ENCODE data around the gene KCNMA1. TPM values are rescaled to one million over a fixed set of nuclear protein-coding genes. Genes with fewer than 3 reads are reported as not detected.

Gene KCNMA1
- total RNA-seq, 1 donor from 2014 or later: 20.6 TPM

- no peak for DNase-seq (ENCODE audit: low spot score)
Measured at GRCh38 chr10:77195101-77195500, 442.5 kb downstream of the KCNMA1 start.

- no peak for DNase-seq (ENCODE audit: low spot score)
Measured at GRCh38 chr10:77193001-77193400, 444.6 kb downstream of the KCNMA1 start.

DNA sequence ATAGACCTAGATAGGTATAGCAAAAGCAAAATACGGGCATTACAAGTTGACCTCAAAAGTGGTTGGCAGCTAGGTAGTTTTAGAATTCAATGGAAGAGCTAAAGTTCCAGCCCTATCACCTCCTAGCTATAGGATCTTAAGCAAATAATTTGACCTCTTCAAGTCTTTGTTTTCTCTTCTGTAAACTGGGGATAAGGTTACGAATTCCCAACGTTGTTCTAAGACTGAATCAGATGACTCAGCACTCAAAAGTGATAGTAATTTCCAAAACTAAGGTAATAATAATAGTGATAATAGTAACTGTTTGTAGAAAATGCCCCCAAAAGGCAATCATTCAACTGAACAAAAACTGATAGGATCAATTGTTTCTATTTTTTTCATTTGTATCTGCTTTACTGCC, 445.2 kb downstream of the KCNMA1 start:
- DNase-seq (ENCODE audit: low spot score): no peak

DNA sequence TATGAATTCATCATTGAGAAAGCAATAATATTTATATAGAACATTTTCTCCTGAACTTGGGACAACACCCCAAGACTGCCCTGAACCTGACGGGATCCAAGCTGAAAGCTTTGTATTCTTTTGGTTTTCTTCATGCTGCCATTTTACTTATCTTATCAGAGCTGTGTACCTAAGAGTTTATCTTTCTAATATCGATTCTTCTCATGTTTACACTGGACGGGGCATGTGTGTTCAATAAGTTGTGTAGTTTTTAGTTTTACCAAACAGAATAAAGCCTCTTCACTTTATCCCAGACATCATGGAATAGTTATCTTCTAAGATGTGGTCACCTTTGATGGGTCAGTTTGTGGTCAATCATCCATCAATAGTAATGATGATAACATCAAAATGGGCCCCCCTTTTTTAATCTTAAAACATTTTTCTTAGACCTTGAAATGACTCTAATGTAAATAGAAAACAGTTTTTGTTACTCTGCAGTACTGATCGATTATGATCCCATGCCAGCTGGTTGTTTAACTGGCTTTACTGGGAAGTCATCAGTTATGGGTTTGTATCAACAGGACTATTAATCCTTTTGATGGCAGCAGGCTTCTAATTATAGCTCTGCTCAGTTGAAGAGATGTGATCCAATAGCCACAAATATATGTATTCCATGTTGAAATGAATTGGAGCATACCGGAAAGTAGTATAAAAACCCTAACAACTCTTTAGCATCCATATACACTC, 446.1 kb downstream of the KCNMA1 start:
- DNase-seq (ENCODE audit: low spot score): no peak

- no peak for DNase-seq (ENCODE audit: low spot score)
Measured at GRCh38 chr10:77190291-77190690, 447.3 kb downstream of the KCNMA1 start.

GRCh38 chr10:77189520-77189919, 448.1 kb downstream of the KCNMA1 start:
- DNase-seq (ENCODE audit: low spot score): no peak

DNA sequence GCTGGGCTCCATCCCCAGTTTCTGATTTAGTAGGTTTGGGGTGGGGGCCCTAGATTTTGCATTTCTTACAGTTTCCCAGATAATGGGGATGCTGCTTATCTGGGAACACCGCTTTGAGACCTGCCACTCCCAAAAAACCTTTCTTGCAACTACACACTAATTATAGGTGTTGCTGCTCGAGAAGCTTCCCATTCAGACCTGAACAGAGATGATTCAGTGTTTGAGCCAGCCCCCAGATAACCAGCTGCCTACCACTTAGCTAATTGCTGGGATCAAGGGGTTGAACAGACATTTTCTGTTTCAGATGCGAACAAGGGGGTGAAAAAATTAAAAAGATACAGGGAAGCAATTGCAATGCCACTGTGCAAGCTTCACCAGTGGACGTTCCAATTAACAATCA, 448.5 kb downstream of the KCNMA1 start:
- no peak for DNase-seq (ENCODE audit: low spot score)

DNA sequence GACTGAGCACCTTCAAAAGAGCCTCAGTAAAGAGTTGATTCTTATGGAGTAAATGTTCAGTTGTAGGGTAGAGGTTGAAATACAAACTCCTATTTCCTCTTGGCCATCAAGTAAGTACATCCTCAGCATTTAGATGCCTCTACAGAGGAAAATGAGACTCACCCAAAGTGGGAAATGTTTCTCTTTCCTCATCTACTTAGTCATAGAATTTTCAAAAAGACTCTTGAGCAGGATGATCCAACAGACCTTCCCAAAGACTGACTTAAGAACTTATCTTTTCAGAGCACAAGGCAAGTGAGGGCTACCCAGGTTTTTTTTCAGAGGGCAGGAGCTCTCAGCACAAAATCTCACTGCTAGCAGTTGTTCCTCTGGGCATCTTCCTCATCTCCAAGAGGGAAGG, 449.1 kb downstream of the KCNMA1 start:
- DNase-seq (ENCODE audit: low spot score): no peak

DNA sequence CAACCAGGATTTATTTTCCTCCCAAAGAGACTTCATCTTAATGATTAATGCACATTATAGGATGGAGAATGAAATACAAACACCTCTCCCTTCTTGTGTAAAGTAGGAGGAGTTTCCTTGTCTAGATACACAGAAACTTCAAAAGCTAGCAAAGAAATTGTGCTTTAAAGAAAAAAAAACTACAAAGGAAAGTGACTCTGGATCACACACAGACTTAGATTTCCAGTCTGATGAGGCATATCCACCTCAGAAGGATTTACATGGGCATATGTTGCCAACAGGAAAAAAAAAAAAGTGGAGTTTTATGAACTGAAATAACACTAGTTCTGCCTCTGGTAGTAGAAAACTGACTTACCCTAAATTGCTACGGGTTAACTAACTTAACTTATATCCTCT, 449.6 kb downstream of the KCNMA1 start:
- DNase-seq (ENCODE audit: low spot score): no peak

GRCh38 chr10:77187376-77187999, 450.1 kb downstream of the KCNMA1 start:
- no peak for DNase-seq (ENCODE audit: low spot score)

DNA sequence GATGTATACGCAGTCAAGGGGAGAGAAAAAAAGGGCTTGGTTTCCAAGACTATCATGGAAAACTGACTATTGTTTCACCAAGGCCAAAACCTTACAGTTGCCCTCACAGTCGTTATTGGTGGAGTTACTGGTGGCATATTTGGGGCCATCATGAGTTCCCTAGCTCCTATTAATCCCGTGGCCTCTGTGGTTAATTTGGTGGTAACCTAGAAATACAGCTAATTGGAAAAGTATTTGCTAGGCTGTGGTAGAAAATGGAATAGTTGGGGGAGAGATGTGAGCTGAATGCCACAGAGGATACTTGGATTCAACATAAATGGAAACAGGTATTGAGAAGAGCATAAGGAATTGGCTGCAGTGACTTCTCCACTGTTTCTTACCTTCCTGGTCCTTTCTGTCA, 450.7 kb downstream of the KCNMA1 start:
- no peak for DNase-seq (ENCODE audit: low spot score)

- DNase-seq (ENCODE audit: low spot score): no peak
Measured at GRCh38 chr10:77185696-77186095, 451.9 kb downstream of the KCNMA1 start.

DNA sequence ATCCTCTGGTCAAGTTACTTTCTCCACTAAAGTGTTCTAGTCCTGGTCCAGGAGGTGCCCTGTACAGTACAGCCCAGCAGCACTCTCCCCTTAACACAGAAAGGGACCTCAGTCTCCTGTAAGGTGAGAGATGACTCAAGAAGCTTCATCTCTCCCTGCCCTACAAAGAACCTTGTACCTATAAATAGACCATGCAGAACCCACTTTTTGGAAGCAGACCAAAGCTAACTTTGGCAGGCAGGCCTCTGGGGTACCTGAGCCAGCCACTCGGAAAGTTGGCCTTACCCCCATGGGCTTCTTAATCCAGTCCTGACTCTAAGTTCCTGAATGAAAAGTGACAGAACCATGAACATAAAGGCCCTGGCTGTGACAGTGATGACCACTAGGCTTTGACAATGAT, 454.8 kb downstream of the KCNMA1 start:
- DNase-seq (ENCODE audit: low spot score): no peak

- no peak for DNase-seq (ENCODE audit: low spot score)
Measured at GRCh38 chr10:77180794-77181193, 456.8 kb downstream of the KCNMA1 start.

DNA sequence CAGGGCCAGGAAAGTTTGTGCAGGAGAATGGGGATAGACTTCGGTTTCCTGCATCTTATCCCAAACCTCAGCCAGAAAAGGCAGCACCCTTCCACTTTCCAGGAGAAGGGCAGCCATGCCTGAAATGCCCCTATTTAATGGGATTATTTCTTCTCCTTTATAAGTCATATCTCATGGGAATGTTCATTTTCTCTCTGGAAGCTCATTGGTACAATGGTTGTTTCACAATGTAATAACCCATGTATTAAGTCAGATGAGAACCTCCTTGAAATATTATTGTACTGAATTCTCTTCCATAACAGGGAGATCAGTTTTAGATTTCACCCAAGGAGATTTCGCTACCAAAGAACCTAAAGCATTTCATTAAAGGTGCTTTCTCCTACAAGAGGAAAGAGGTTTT, 457.5 kb downstream of the KCNMA1 start:
- no peak for DNase-seq (ENCODE audit: low spot score)

DNA sequence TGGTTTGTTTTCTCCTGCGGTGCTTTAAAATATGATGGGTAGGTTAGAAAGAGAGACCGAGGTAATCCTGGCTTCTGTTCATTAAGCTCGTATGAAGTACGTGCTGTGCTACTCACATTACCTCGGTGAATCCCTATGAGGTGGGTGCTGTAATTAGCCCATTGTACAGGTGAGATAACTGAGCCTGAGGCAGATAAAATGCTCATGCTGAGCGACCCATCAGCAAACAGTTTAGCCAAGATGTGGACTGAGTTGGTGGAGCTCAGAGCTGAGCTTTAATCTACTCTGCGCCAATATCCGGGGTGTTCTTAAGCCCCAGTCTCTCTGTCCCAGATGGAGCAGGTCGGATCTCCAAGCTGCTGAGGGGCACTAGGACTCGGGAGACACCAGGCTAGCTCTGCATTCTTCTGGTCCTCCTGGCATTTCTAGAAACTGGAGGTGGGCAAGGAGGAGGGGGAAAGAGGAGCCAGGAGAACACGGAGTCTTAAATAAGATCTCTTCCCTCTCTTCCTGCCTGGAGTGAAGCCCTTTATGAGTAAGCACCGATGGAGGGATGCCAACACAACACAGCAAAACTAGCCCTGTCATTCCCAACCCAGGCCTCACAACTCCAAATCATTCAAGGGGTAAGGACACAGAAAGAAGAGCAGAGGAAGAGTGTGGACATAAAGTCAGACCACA, 458.5 kb downstream of the KCNMA1 start:
- DNase-seq (ENCODE audit: low spot score): no peak

DNA sequence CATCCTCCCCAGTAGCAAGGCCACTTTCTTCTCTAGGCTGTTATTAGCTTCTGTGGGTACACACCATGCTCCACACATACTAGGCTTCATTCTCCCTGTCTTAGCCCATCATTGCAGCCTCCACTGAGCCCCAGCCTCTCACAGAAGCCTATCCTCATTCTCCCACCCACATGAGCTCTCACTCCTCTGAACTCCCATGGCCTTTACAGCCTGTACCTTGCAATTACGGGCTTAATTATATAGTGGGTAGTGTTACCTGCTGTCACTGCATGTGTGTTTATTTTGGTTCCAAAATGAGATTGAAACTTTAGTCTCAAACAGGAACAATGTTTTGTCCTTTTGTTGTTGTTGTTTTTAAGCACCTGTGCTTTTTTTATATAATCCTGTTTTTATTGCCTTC, 460.0 kb downstream of the KCNMA1 start:
- DNase-seq (ENCODE audit: low spot score): no peak

DNA sequence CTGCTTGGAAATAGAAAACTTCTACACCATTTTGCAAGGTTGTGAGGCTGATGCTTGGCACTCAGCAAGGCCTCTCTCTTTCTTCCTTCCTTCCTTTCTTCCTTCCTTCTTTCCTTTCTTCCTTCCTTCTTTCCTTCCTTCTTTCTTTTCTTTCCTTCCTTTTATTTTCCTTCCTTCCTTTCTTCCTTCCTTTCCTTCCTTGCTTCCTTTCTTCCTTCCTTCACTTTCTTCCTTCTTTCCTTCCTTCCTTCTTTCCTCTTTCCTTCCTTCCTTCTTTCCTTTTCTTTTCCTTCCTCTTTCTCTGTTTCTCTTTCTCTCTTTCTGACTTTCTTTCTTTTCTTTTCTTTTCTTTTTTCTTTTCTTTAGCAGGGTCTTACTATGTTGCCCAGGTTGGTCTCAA, 460.4 kb downstream of the KCNMA1 start:
- DNase-seq (ENCODE audit: low spot score): no peak

GRCh38 chr10:77176232-77176631, 461.4 kb downstream of the KCNMA1 start:
- no peak for DNase-seq (ENCODE audit: low spot score)

- no peak for DNase-seq (ENCODE audit: low spot score)
Measured at GRCh38 chr10:77175631-77176222, 461.9 kb downstream of the KCNMA1 start.

- no peak for DNase-seq (ENCODE audit: low spot score)
Measured at GRCh38 chr10:77173615-77174461, 463.8 kb downstream of the KCNMA1 start.

All from mesenteric fat pad (tissue), 1 donor.